Measurements from ENCODE around the gene APOF. TPM values are rescaled to one million over a fixed set of nuclear protein-coding genes. Genes with fewer than 3 reads are reported as not detected.
A peak's percentile ranks its signal among the peaks of the same experiment; 100 is the strongest.

The APOF gene
- total and polyA plus RNA-seq, 10 donors = not detected

DNA sequence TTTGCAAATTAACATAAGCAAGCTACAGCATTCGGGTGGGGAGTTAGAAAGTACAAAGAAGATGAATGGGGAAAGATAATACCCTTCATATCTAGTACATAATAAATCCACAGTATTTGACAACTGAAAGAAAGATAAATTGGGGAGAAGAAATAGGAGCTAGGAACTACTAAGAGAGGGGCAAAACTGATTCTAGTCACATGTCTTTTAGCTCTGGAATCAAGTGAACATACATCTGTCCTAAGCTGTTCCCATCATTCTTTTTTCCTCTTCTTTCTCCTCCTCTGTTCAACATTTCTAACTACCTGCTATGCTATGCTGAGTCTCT, 15.3 kb upstream of the APOF start:
- no peak for DNase-seq
- Histone ChIP-seq H3K9me3 (peaks cover 0 to 5% (median 0%) of the 10 kb centered on the region in 8 donors), H3K27ac (peak overlapping the region in 2 of 8 donors; percentile 73 to 85), H3K4me1 (peaks cover 4 to 43% (median 29%) of the 10 kb centered on the region in 6 donors), H3K27me3 (replicated peaks in 1 of 7) (no peaks in the 10 kb centered on the region), H3K36me3 (no peaks in the 10 kb centered on the region), H3K4me3 (no peak overlapping the region)
- 50 to 86% (median 70%) methylated on average over 1 of the region's 1 CpG for WGBS, 5 donors
- no peak for TF ChIP-seq POLR2A (IDR thresholded peaks at IDR 0.05)
- TF ChIP-seq, protein P1, sequence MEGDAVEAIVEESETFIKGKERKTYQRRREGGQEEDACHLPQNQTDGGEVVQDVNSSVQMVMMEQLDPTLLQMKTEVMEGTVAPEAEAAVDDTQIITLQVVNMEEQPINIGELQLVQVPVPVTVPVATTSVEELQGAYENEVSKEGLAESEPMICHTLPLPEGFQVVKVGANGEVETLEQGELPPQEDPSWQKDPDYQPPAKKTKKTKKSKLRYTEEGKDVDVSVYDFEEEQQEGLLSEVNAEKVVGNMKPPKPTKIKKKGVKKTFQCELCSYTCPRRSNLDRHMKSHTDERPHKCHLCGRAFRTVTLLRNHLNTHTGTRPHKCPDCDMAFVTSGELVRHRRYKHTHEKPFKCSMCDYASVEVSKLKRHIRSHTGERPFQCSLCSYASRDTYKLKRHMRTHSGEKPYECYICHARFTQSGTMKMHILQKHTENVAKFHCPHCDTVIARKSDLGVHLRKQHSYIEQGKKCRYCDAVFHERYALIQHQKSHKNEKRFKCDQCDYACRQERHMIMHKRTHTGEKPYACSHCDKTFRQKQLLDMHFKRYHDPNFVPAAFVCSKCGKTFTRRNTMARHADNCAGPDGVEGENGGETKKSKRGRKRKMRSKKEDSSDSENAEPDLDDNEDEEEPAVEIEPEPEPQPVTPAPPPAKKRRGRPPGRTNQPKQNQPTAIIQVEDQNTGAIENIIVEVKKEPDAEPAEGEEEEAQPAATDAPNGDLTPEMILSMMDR (IDR thresholded peaks at IDR 0.05 in 8 of 11, conservative IDR thresholded peaks at IDR 0.05 in 3 of 11) = no peak
- TF ChIP-seq POLR2AphosphoS5 (IDR thresholded peaks at IDR 0.05) = no peak
- intact Hi-C loops (cut with DNase I; ENCODE audit: low total_unique reads) = no loop called here

DNA sequence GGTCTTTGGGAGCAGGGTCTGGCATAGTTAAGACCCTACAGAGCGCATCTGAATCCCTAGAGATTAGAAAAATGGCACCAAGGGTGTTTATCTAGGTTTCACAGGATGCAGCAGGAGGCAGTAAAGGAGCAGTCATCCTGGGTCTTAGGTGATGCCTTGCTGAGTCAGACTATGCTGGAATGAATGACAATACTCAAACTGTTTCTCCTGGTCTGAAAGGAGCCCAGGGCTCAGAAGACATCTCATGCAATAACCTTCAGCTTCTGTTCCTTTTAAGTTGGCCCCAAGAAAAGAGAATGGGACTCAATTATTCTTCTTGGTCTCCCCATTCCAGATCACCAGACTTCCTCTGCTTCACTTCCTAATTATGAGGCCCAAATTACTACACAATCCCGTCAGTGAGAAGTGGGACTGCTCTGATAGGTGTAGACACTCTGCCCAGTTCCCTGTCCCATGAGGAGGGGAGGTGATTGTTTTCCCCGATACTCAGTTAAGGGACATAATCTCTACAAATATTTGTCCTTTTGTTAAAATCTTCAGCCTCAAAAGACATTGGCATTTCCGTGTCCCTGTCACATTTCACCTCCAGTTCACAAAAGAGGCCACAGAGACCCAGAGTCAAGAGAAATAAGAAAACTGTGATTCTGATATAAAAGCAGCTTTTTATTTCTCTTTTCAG, 14.8 kb upstream of the APOF start:
- intact Hi-C loops (cut with DNase I; ENCODE audit: low total_unique reads) = no loop called here
- peaks cover 0 to 5% (median 0%) of the 10 kb centered on the region in 8 donors for H3K9me3 ChIP-seq
- H3K4me3 ChIP-seq = no peak overlapping the region
- peak overlapping the region in 3 of 8 donors; percentile 73 to 85 (median 79) for H3K27ac ChIP-seq
- peaks cover 4 to 43% (median 29%) of the 10 kb centered on the region in 6 donors for H3K4me1 ChIP-seq
- no peak for TF ChIP-seq POLR2A (IDR thresholded peaks at IDR 0.05)
- WGBS, 5 donors = 65 to 76% (median 73%) methylated on average over 4 of the region's 4 CpGs
- DNase-seq = no peak
- H3K36me3 ChIP-seq = no peaks in the 10 kb centered on the region
- H3K27me3 ChIP-seq (replicated peaks in 1 of 7) = no peaks in the 10 kb centered on the region

GRCh38 chr12:56375598-56376434, 13.2 kb upstream of the APOF start:
- Histone ChIP-seq H3K27ac (peak overlapping the region; percentile 44 to 85 (median 66)), H3K9me3 (peaks cover 0 to 5% (median 0%) of the 10 kb centered on the region in 8 donors), H3K36me3 (no peaks in the 10 kb centered on the region), H3K4me3 (no peak overlapping the region), H3K27me3 (replicated peaks in 1 of 7) (no peaks in the 10 kb centered on the region), H3K4me1 (peaks cover 4 to 43% (median 29%) of the 10 kb centered on the region in 6 donors)
- intact Hi-C loops (cut with DNase I; ENCODE audit: low total_unique reads) = no loop called here
- peak; percentile 82 for DNase-seq
- 47 to 66% (median 58%) methylated on average over 11 of the region's 11 CpGs for WGBS, 5 donors
- TF ChIP-seq POLR2A (IDR thresholded peaks at IDR 0.05) (peak in 1 of 3 donors; percentile 13), POLR2AphosphoS5 (IDR thresholded peaks at IDR 0.05) (peak in 1 of 3 donors; percentile 36)
- TF ChIP-seq, protein P1 (IDR thresholded peaks at IDR 0.05 in 8 of 11, conservative IDR thresholded peaks at IDR 0.05 in 3 of 11) = no peak

- no peaks in the 10 kb centered on the region for H3K27me3 ChIP-seq (replicated peaks in 1 of 7)
- TF ChIP-seq POLR2AphosphoS5 (IDR thresholded peaks at IDR 0.05) (no peak), POLR2A (IDR thresholded peaks at IDR 0.05) (no peak)
- TF ChIP-seq, protein P1 (IDR thresholded peaks at IDR 0.05 in 8 of 11, conservative IDR thresholded peaks at IDR 0.05 in 3 of 11) = no peak
- intact Hi-C loops (cut with DNase I; ENCODE audit: low total_unique reads) = no loop called here
- H3K36me3 ChIP-seq = no peaks in the 10 kb centered on the region
- no peak for DNase-seq
- H3K4me1 ChIP-seq = peaks cover 4 to 43% (median 29%) of the 10 kb centered on the region in 6 donors
- H3K4me3 ChIP-seq = no peak overlapping the region
- WGBS, 5 donors = 49 to 66% (median 50%) methylated on average over 7 of the region's 7 CpGs
- H3K27ac ChIP-seq = peak overlapping the region; percentile 15 to 85 (median 66)
- peaks cover 0 to 5% (median 0%) of the 10 kb centered on the region in 8 donors for H3K9me3 ChIP-seq
Measured at GRCh38 chr12:56374726-56375597, 12.3 kb upstream of the APOF start.
